IMR-90 (cell line): ENCODE data around the gene MYH9. TPM values are rescaled to one million over a fixed set of nuclear protein-coding genes. Genes with fewer than 3 reads are reported as not detected.
A peak's percentile ranks its signal among the peaks of the same experiment; 100 is the strongest.

Source experiments
- ATAC-seq: fragments of 200-7000 bp; cut with Tn5 transposase; 2 replicates; pipeline ENCODE4 v1.9.1; 2020; ENCODE audit warnings: low read depth, mild to moderate bottlenecking, moderate library complexity
- BruUV-seq: library from RNA; stranded (reverse); fragments of 400-500 nt; replicated peaks from 2 replicates; lab custom pipeline; 2021; lab: Mats Ljungman, UMichigan
- CTCF ChIA-PET: fragments of 300-600 bp; formaldehyde crosslinking; extraction: SDS; loops from one replicate; lab custom pipeline; 2021; ENCODE audit warnings: antibody characterized with exemption; lab: Yijun Ruan, JAX
- POLR2A ChIA-PET: fragments of 300-600 bp; sonication (Branson Sonifier 250); formaldehyde crosslinking; loops from one replicate; lab custom pipeline; 2022; ENCODE audit warnings: antibody characterized with exemption; ENCODE audit not compliant: unreplicated experiment; lab: Charles Lee
- DNase-seq: peaks from one replicate; pipeline ENCODE4 v3.0.0; 2013
- H2AFZ ChIP-seq: replicated peaks from 2 replicates; pipeline ENCODE3; 2013; ENCODE audit warnings: low read length, mild to moderate bottlenecking; ENCODE audit not compliant: poor library complexity
- H2AK5ac ChIP-seq: 2 replicates; pipeline ENCODE4 v1.6.1; 2013; ENCODE audit warnings: low read depth, low read length, inconsistent platforms
- H2AK9ac ChIP-seq: replicated peaks from 2 replicates; pipeline ENCODE3; 2013; ENCODE audit warnings: mild to moderate bottlenecking, low read depth, low read length, moderate library complexity; ENCODE audit not compliant: poor library complexity
- H2BK120ac ChIP-seq: 2 replicates; pipeline ENCODE4 v1.6.1; 2013; ENCODE audit warnings: low read depth, low read length, inconsistent platforms
- H2BK15ac ChIP-seq: 3 replicates; pipeline ENCODE4 v1.6.1; 2013; ENCODE audit warnings: low read depth, low read length, inconsistent platforms
- H2BK20ac ChIP-seq: 2 replicates; pipeline ENCODE4 v1.6.1; 2013; ENCODE audit warnings: low read depth, mild to moderate bottlenecking, inconsistent platforms, low read length, moderate library complexity
- H2BK5ac ChIP-seq: 2 replicates; pipeline ENCODE4 v1.6.1; 2013; ENCODE audit warnings: mild to moderate bottlenecking, low read depth, low read length, inconsistent platforms; ENCODE audit not compliant: poor library complexity, severe bottlenecking
- H3K14ac ChIP-seq: replicated peaks from 2 replicates; pipeline ENCODE4 v1.6.1; 2013; ENCODE audit warnings: low read depth, low read length, inconsistent platforms
- H3K18ac ChIP-seq: 2 replicates; pipeline ENCODE4 v1.6.1; 2013; ENCODE audit warnings: low read depth, low read length, control low read depth
- H3K23ac ChIP-seq: 2 replicates; pipeline ENCODE4 v1.6.1; 2013; ENCODE audit warnings: low read depth, low read length, inconsistent platforms
- H3K27ac ChIP-seq: 2 replicates; pipeline ENCODE4 v1.5.1; 2013; ENCODE audit warnings: mild to moderate bottlenecking, control low read depth, low read length; ENCODE audit not compliant: insufficient read depth
- H3K27me3 ChIP-seq: 2 replicates; pipeline ENCODE4 v1.6.1; 2013; ENCODE audit warnings: low read length; ENCODE audit not compliant: control insufficient read depth, insufficient read depth
- H3K36me3 ChIP-seq: 2 replicates; pipeline ENCODE4 v1.6.1; 2013; ENCODE audit warnings: low read length, mixed read lengths; ENCODE audit not compliant: control insufficient read depth, insufficient read depth
- H3K4ac ChIP-seq: 2 replicates; pipeline ENCODE4 v1.6.1; 2013; ENCODE audit warnings: low read depth, low read length, inconsistent platforms
- H3K4me1 ChIP-seq: 2 replicates; pipeline ENCODE4 v1.6.1; 2013; ENCODE audit warnings: low read length, mixed read lengths; ENCODE audit not compliant: control insufficient read depth, insufficient read depth
- H3K4me2 ChIP-seq: 2 replicates; pipeline ENCODE4 v1.6.1; 2013; ENCODE audit warnings: low read depth, mild to moderate bottlenecking, control low read depth, low read length, moderate library complexity
- H3K4me3 ChIP-seq: 2 replicates; pipeline ENCODE4 v1.5.1; 2013; ENCODE audit warnings: low read depth, mild to moderate bottlenecking, control low read depth, low read length, moderate library complexity; ENCODE audit not compliant: insufficient read depth
- H3K56ac ChIP-seq: 2 replicates; pipeline ENCODE4 v1.6.1; 2013; ENCODE audit warnings: low read length, inconsistent platforms; ENCODE audit not compliant: insufficient read depth; ENCODE audit errors: extremely low read depth
- H3K79me1 ChIP-seq, 2 experiments: 2 replicates each; pipeline ENCODE4 v1.6.1; 2013; ENCODE audit warnings: low read length in 2 of 2, inconsistent platforms in 1 of 2, low read depth in 1 of 2
- H3K9ac ChIP-seq: 2 replicates; pipeline ENCODE4 v1.6.1; 2013; ENCODE audit warnings: low read depth, low read length, control low read depth
- H3K9me1 ChIP-seq: 2 replicates; pipeline ENCODE4 v1.6.1; 2013; ENCODE audit warnings: low read length, inconsistent platforms; ENCODE audit not compliant: insufficient read depth
- H3K9me3 ChIP-seq: 2 replicates; pipeline ENCODE4 v1.6.1; 2013; ENCODE audit warnings: low read length; ENCODE audit not compliant: control insufficient read depth, insufficient read depth
- H4K20me1 ChIP-seq: 2 replicates; pipeline ENCODE4 v1.6.1; 2013; ENCODE audit warnings: low read length, inconsistent platforms; ENCODE audit not compliant: insufficient read depth
- H4K5ac ChIP-seq: 2 replicates; pipeline ENCODE4 v1.6.1; 2013; ENCODE audit warnings: mild to moderate bottlenecking, low read depth, low read length, control low read depth
- H4K8ac ChIP-seq, 2 experiments: 2 replicates each; pipeline ENCODE4 v1.6.1; 2013; ENCODE audit warnings: low read depth in 2 of 2, low read length in 2 of 2, control low read depth in 1 of 2, inconsistent platforms in 1 of 2
- H4K91ac ChIP-seq: 2 replicates; pipeline ENCODE4 v1.6.1; 2013; ENCODE audit warnings: low read depth, low read length, inconsistent platforms; ENCODE audit not compliant: insufficient read depth
- BHLHE40 ChIP-seq: fragments of 150-350 bp; IDR thresholded peaks from 2 replicates; pipeline ENCODE4 v1.6.1; 2016; ENCODE audit warnings: mild to moderate bottlenecking, low read depth, low read length
- CEBPB ChIP-seq: IDR thresholded peaks from 2 replicates; pipeline ENCODE4 v1.6.1; 2012; ENCODE audit warnings: low read depth, low read length, improper control_type of control experiment
- CHD1 ChIP-seq: IDR thresholded peaks from 2 replicates; pipeline ENCODE4 v1.6.1; 2012; ENCODE audit warnings: low read depth, low read length, improper control_type of control experiment
- CTCF ChIP-seq: conservative IDR thresholded peaks from 2 replicates; pipeline ENCODE4 v1.5.1; 2012; ENCODE audit warnings: mild to moderate bottlenecking, low read depth, low read length, improper control_type of control experiment
- ELK1 ChIP-seq: fragments of 150-350 bp; IDR thresholded peaks from 2 replicates; pipeline ENCODE4 v1.6.1; 2016; ENCODE audit warnings: low read depth, mild to moderate bottlenecking, low read length, moderate library complexity, borderline replicate concordance
- FOS ChIP-seq: fragments of 150-350 bp; IDR thresholded peaks from 2 replicates; pipeline ENCODE4 v1.6.1; 2016; ENCODE audit warnings: low read depth, low read length
- MAFK ChIP-seq: IDR thresholded peaks from 2 replicates; pipeline ENCODE4 v1.6.1; 2012; ENCODE audit warnings: low read depth, low read length, improper control_type of control experiment
- MXI1 ChIP-seq: IDR thresholded peaks from 2 replicates; pipeline ENCODE4 v1.6.1; 2012; ENCODE audit warnings: low read depth, mild to moderate bottlenecking, low read length, moderate library complexity, borderline replicate concordance
- NFE2L2 ChIP-seq: fragments of 150-350 bp; IDR thresholded peaks from 2 replicates; pipeline ENCODE4 v1.6.1; 2016; ENCODE audit warnings: low read depth, mild to moderate bottlenecking, low read length
- POLR2A ChIP-seq: IDR thresholded peaks from 2 replicates; pipeline ENCODE4 v1.6.1; 2012; ENCODE audit warnings: mild to moderate bottlenecking, low read depth, low read length
- RAD21 ChIP-seq: IDR thresholded peaks from 2 replicates; pipeline ENCODE4 v1.6.1; 2012; ENCODE audit warnings: low read length, improper control_type of control experiment
- RCOR1 ChIP-seq: IDR thresholded peaks from 2 replicates; pipeline ENCODE4 v1.6.1; 2012; ENCODE audit warnings: mild to moderate bottlenecking, low read length, improper control_type of control experiment; ENCODE audit not compliant: insufficient replicate concordance
- RFX5 ChIP-seq: IDR thresholded peaks from 2 replicates; pipeline ENCODE4 v1.8.0; 2012; ENCODE audit warnings: low read depth, mild to moderate bottlenecking, low read length, moderate library complexity
- SMC3 ChIP-seq: fragments of 150-350 bp; IDR thresholded peaks from 2 replicates; pipeline ENCODE4 v1.6.1; 2016; ENCODE audit warnings: low read depth, mild to moderate bottlenecking, antibody characterized with exemption, low read length, moderate library complexity
- WGBS, 2 experiments: methylation state at CpG; one replicate each; pipeline versions ENCODE4 v1.1.5 to v1.1.7; 2013; ENCODE audit warnings: missing lambda C conversion rate in 2 of 2; ENCODE audit not compliant: insufficient read length in 1 of 2; ENCODE audit errors: extremely low coverage in 2 of 2; 5-methylcytosine and 5-hydroxymethylcytosine counted together
- dilution Hi-C: fragments of 300-500 bp; cut with HindIII; formaldehyde crosslinking; loops from one replicate; pipeline ENCODE4 v1.14.3; 2018; ENCODE audit warnings: low sequenced_read_pairs; ENCODE audit not compliant: unreplicated experiment
- in situ Hi-C: fragments of 300-500 bp; cut with MboI; formaldehyde crosslinking; loops from 3 replicates; pipeline ENCODE4 v1.14.3; 2019; ENCODE audit warnings: low sequenced_read_pairs, inconsistent platforms, mixed read lengths
- intact Hi-C: fragments of 100-400 bp; cut with micrococcal nuclease; formaldehyde crosslinking; loops from 2 replicates; pipeline ENCODE4 v1.10.0; 2022
- polyA plus RNA-seq, 3 experiments: library from polyadenylated mRNA; depleted of rRNA; stranded (reverse); fragments of >200 nt; gene quantifications; 2 replicates each; pipeline ENCODE4 v1.2.3, GENCODE V29; 2012; ENCODE audit warnings: low replicate concordance in 1 of 3
- total RNA-seq: library from RNA; depleted of rRNA; stranded (reverse); fragments of >200 nt; gene quantifications from 2 replicates; pipeline ENCODE4 v1.2.3, GENCODE V29; 2012
- TF ChIP-seq, protein P1 (sequence below): fragments of 150-350 bp; IDR thresholded peaks from 2 replicates; pipeline ENCODE4 v1.6.1; 2017; ENCODE audit warnings: mild to moderate bottlenecking, antibody characterized with exemption, low read length, low read depth

MYH9 gene
- total and polyA plus RNA-seq, 2 of the 4 experiments (the other 2 are of a cell fraction): 475 to 554 TPM

DNA sequence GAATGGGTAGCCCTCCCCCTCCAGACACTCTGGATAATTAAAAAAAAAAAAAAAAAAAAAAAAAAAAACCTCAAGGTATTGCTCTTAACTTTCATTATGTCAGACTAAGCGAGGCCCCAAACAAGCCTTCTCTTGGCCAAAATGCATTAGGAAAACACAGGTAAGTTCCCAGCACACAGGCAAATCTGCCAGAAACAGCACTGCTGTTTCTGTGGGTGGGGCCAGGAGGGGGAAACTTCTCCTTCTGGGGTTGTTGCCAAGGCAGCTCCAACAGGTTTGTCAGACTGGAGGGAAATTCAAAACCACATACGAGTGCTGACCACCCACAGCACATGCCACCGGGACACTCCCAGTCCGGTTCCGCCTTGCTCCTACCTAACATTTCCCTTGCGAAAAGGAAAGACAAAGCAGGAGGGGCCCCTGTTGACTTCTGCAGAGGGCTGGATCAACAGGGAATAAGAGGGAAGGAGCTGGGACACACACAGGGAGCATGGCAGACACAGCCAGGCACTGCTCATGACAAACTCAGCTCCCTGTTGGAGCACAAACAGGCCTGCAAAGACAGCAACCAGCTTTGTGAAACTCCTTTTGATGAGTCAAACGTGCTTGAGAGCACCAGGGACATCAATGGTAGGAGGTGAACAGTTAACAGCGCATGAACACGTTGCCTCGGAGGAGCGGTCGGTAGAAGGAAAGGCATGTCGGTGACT, 55.0 kb downstream of the MYH9 start:
- no peak overlapping the region; the same call in 1 of the 2 replicates for H3K4me2 ChIP-seq
- peak overlapping the region; percentile 86 to 100 for H4K8ac ChIP-seq
- H3K9ac ChIP-seq: peak overlapping the region; percentile 67
- no peaks in the 10 kb centered on the region for H3K9me3 ChIP-seq
- H2BK120ac ChIP-seq: peak overlapping the region; percentile 97
- no peak overlapping the region for H3K4me3 ChIP-seq
- CTCF ChIA-PET: no interaction called here
- ATAC-seq (no peak), DNase-seq (peak; percentile 83)
- peak overlapping the region; percentile 2 for H2AK9ac ChIP-seq
- peak overlapping the region; percentile 99 for H3K4ac ChIP-seq
- peak overlapping the region; percentile 62 for H2BK15ac ChIP-seq
- H3K9me1 ChIP-seq: peaks cover 43% of the 10 kb centered on the region
- H3K18ac ChIP-seq: peak overlapping the region; percentile 70
- H2BK20ac ChIP-seq: peak overlapping the region; percentile 97
- WGBS, 2 experiments: no CpG with 5 or more reads among the region's 13 CpGs
- peak overlapping the region; percentile 99 for H3K14ac ChIP-seq
- no peaks in the 10 kb centered on the region for H3K27me3 ChIP-seq
- peaks cover 82% of the 10 kb centered on the region for H3K36me3 ChIP-seq
- H3K27ac ChIP-seq: peak overlapping the region; percentile 87
- no TSS peak for BruUV-seq
- peak overlapping the region; percentile 100 for H2BK5ac ChIP-seq
- dilution Hi-C loops: no loop called here
- POLR2A ChIA-PET: interaction anchor here (0.6 to 1.2 kb wide), 4 partner anchors 24 to 136 kb away, joined by 3 to 7 read pairs (median 3); partner anchors contain the start of gene MYH9
- H4K91ac ChIP-seq: peak overlapping the region; percentile 100
- peak overlapping the region; percentile 99 for H3K23ac ChIP-seq
- H4K5ac ChIP-seq: peak overlapping the region; percentile 70
- peak overlapping the region; percentile 99 for H3K56ac ChIP-seq
- in situ Hi-C loops: no loop called here
- intact Hi-C loops: no loop called here
- H4K20me1 ChIP-seq: peaks cover 84% of the 10 kb centered on the region
- H3K4me1 ChIP-seq: peaks cover 81% of the 10 kb centered on the region
- peak overlapping the region; percentile 46 for H2AFZ ChIP-seq
- H2AK5ac ChIP-seq: peak overlapping the region; percentile 100
- peaks cover 4 to 86% of the 10 kb centered on the region in 2 experiments; a peak in 2 of 4 replicates for H3K79me1 ChIP-seq
- TF ChIP-seq RCOR1: no peak
- TF ChIP-seq, protein P1, sequence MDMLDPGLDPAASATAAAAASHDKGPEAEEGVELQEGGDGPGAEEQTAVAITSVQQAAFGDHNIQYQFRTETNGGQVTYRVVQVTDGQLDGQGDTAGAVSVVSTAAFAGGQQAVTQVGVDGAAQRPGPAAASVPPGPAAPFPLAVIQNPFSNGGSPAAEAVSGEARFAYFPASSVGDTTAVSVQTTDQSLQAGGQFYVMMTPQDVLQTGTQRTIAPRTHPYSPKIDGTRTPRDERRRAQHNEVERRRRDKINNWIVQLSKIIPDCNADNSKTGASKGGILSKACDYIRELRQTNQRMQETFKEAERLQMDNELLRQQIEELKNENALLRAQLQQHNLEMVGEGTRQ: no peak
- no peak for TF ChIP-seq MAFK
- no peak for TF ChIP-seq CEBPB
- TF ChIP-seq ELK1: no peak
- TF ChIP-seq NFE2L2: no peak
- TF ChIP-seq CHD1: no peak
- no peak for TF ChIP-seq CTCF
- 0 out of 2 replicates have a peak, but pooled peaks have one; percentile 7 for TF ChIP-seq BHLHE40
- no peak for TF ChIP-seq RFX5
- 0 out of 2 replicates have a peak, but pooled peaks have one; percentile 31 for TF ChIP-seq FOS
- TF ChIP-seq SMC3: no peak
- TF ChIP-seq RAD21: no peak
- no peak for TF ChIP-seq POLR2A
- peak; percentile 89 for TF ChIP-seq MXI1
